Osteoblast (primary cell): ENCODE results near the gene C5AR2. TPM values are rescaled to one million over a fixed set of nuclear protein-coding genes. Genes with fewer than 3 reads are reported as not detected.

Experiments
- DNase-seq: peaks from one replicate; pipeline ENCODE4 v3.0.0; 2011; ENCODE audit warnings: low spot score, mixed read lengths; ENCODE audit not compliant: insufficient read length; ENCODE audit errors: missing footprints
- H2AFZ ChIP-seq: 2 replicates; pipeline ENCODE4 v1.6.0; 2011; ENCODE audit warnings: mild to moderate bottlenecking, low read length
- H3K27ac ChIP-seq: 2 replicates; pipeline ENCODE4 v1.5.1; 2011; ENCODE audit warnings: mild to moderate bottlenecking, low read depth, low read length, moderate library complexity
- H3K27me3 ChIP-seq: 2 replicates; pipeline ENCODE4 v1.6.0; 2012; ENCODE audit warnings: mild to moderate bottlenecking, control low read depth, inconsistent platforms, low read length, moderate library complexity; ENCODE audit not compliant: insufficient read depth
- H3K36me3 ChIP-seq: 2 replicates; pipeline ENCODE4 v1.5.1; 2011; ENCODE audit warnings: mild to moderate bottlenecking, low read length, control low read depth, moderate library complexity; ENCODE audit not compliant: insufficient read depth
- H3K4me1 ChIP-seq: 2 replicates; pipeline ENCODE4 v1.5.1; 2011; ENCODE audit warnings: mild to moderate bottlenecking, low read length, control low read depth, moderate library complexity; ENCODE audit not compliant: insufficient read depth
- H3K4me2 ChIP-seq: 2 replicates; pipeline ENCODE4 v1.6.0; 2011; ENCODE audit warnings: mild to moderate bottlenecking, low read length; ENCODE audit not compliant: insufficient read depth
- H3K4me3 ChIP-seq: fragments of 200-600 bp; sonication (generic); 3 replicates; pipeline ENCODE4 v1.5.1; 2012; ENCODE audit warnings: mild to moderate bottlenecking, low read length, inconsistent platforms; ENCODE audit not compliant: insufficient read depth
- H3K79me2 ChIP-seq: 2 replicates; pipeline ENCODE4 v1.6.0; 2012; ENCODE audit warnings: mild to moderate bottlenecking, low read length, control low read depth, inconsistent platforms; ENCODE audit not compliant: insufficient read depth
- H3K9me3 ChIP-seq: 2 replicates; pipeline ENCODE4 v1.5.1; 2011; ENCODE audit warnings: low read depth, low read length, control low read depth
- H4K20me1 ChIP-seq: 2 replicates; pipeline ENCODE4 v1.6.0; 2012; ENCODE audit warnings: mild to moderate bottlenecking, low read length, control low read depth; ENCODE audit not compliant: insufficient read depth
- total RNA-seq: library from RNA; depleted of rRNA; stranded (reverse); fragments of >200 nt; gene quantifications from 2 replicates; pipeline ENCODE4 v1.2.3, GENCODE V29; 2012
- TF ChIP-seq, protein P1 (sequence below): IDR thresholded peaks from 2 replicates; pipeline ENCODE4 v1.5.1; 2011; ENCODE audit warnings: mild to moderate bottlenecking, low read depth, low read length, moderate library complexity; ENCODE audit errors: extremely low read depth

Gene C5AR2
- total RNA-seq, 1 donor: 2.5 TPM

DNA sequence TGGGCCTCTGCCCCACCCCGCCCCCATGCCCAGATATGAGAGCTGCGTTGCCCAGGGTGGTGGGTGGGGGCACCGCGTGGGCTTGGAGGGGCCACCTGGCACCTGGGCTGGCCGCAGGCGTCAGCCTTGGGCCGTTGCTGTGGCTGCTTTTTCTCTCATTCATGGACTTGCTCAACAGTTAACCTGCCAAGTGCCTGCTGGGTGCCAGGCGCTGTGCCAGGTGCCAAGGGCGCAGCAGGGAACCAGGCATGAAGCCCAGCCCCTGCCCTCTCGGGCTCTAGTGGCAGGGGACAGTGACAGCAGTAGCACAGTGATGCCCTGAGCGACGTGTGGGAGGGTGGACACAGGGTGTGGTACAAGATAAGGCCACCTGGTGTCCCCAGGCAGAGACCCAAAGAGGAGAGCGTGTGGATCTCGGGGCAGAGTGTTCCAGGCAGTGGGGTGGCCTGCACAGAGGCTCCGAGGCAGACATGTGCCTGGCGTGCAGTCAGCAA is 45.3 kb downstream of the C5AR2 start:
- H3K36me3 ChIP-seq: peaks cover 61% of the 10 kb centered on the region

DNA sequence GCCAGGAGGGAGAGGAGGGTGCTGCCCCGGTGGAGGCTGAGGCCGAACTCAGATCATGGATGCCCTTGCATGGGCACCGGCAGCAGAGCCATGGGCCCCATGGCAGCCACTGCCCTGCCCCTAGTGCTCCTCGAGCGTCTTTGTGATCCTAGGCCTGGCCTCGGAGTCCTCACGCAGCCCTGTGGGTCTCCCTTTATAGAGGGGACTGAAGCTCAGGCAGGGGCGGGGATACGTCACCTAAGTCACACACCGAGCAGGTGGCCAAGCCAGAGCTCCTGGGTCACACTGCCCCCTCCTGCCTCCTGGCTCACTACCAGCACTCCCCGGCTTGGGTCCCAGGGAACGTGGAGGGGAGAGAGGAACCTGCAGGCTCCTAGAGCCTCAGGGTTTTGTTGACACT is 45.8 kb downstream of the C5AR2 start:
- H3K4me3 ChIP-seq: no peak overlapping the region

More for the DNA sequence above, 45.3 kb downstream of the C5AR2 start:
- no peak overlapping the region for H2AFZ ChIP-seq
- H3K9me3 ChIP-seq: no peaks in the 10 kb centered on the region
- no peaks in the 10 kb centered on the region for H4K20me1 ChIP-seq
- DNase-seq: peak; percentile 83
- no peaks in the 10 kb centered on the region for H3K4me1 ChIP-seq
- H3K27ac ChIP-seq: no peak overlapping the region
- no peaks in the 10 kb centered on the region for H3K27me3 ChIP-seq
- H3K79me2 ChIP-seq: no peaks in the 10 kb centered on the region
- no peak overlapping the region for H3K4me3 ChIP-seq
- TF ChIP-seq, protein P1, sequence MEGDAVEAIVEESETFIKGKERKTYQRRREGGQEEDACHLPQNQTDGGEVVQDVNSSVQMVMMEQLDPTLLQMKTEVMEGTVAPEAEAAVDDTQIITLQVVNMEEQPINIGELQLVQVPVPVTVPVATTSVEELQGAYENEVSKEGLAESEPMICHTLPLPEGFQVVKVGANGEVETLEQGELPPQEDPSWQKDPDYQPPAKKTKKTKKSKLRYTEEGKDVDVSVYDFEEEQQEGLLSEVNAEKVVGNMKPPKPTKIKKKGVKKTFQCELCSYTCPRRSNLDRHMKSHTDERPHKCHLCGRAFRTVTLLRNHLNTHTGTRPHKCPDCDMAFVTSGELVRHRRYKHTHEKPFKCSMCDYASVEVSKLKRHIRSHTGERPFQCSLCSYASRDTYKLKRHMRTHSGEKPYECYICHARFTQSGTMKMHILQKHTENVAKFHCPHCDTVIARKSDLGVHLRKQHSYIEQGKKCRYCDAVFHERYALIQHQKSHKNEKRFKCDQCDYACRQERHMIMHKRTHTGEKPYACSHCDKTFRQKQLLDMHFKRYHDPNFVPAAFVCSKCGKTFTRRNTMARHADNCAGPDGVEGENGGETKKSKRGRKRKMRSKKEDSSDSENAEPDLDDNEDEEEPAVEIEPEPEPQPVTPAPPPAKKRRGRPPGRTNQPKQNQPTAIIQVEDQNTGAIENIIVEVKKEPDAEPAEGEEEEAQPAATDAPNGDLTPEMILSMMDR: no peak
- no peak overlapping the region for H3K4me2 ChIP-seq

DNA sequence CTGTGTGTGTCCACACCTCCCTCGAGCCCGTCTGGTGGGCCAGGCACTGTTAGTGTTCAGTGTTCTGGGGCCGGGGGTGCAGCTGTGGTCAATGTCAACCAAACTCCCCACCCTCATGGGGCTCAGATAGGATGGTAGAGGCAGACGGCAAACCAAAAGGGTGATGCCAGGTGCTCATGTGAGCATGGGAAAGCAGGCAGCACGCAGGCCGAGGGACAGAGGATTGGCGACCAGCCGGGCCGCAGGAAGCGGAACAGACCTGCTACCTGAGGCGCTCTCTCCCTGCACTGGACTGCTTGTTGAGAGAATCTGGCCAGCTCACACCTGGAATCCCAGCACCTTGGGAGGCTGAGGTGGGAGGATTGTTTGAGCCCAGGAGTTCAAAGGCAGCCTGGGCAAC is 46.3 kb downstream of the C5AR2 start:
- TF ChIP-seq, protein P1: no peak
- H2AFZ ChIP-seq: no peak overlapping the region
- no peak overlapping the region for H3K27ac ChIP-seq
- DNase-seq: peak; percentile 66
- H3K9me3 ChIP-seq: no peaks in the 10 kb centered on the region
- H3K4me1 ChIP-seq: peaks cover under 1% of the 10 kb centered on the region
- no peaks in the 10 kb centered on the region for H4K20me1 ChIP-seq
- no peaks in the 10 kb centered on the region for H3K79me2 ChIP-seq
- H3K4me2 ChIP-seq: no peak overlapping the region
- no peak overlapping the region for H3K4me3 ChIP-seq
- no peaks in the 10 kb centered on the region for H3K27me3 ChIP-seq
- H3K36me3 ChIP-seq: peaks cover 60% of the 10 kb centered on the region

More for the DNA sequence above, 45.8 kb downstream of the C5AR2 start:
- peak; percentile 77 for DNase-seq
- no peaks in the 10 kb centered on the region for H3K9me3 ChIP-seq
- H4K20me1 ChIP-seq: no peaks in the 10 kb centered on the region
- TF ChIP-seq, protein P1: no peak
- H2AFZ ChIP-seq: no peak overlapping the region
- peaks cover 63% of the 10 kb centered on the region for H3K36me3 ChIP-seq
- no peak overlapping the region for H3K4me2 ChIP-seq
- H3K4me1 ChIP-seq: no peaks in the 10 kb centered on the region
- no peak overlapping the region for H3K27ac ChIP-seq
- no peaks in the 10 kb centered on the region for H3K79me2 ChIP-seq
- H3K27me3 ChIP-seq: no peaks in the 10 kb centered on the region

DNA sequence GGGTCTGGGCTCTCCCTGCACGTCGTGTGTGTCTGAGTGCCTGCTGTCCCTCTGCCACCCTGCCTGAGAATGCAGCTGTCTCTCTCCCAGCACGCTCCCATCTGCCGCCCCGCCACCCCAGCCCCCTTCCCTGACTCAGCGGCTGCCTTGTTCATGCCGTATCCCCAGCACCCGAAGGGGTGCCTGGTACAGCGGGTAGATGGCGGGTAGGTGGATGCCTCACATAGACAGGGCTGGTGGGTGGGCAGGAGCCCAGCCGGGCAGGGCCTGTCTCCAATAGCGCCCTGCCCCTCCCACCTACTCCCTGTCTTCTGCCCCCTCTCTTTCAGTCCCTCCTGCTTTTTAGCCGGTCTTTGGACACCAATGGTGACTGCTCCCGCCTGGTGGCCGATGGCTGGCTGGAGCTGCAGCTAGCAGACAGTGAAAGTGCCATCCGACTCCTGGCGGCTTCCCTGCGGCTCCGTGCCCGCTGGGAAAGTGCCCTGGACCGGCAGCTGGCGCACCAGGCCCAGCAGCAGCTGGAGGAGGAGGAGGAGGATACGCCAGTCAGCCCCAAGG is 47.5 kb downstream of the C5AR2 start:
- Histone ChIP-seq H3K27me3 (no peaks in the 10 kb centered on the region), H3K9me3 (no peaks in the 10 kb centered on the region), H2AFZ (no peak overlapping the region), H3K4me2 (no peak overlapping the region), H3K4me1 (peaks cover 6% of the 10 kb centered on the region), H3K79me2 (no peaks in the 10 kb centered on the region), H4K20me1 (no peaks in the 10 kb centered on the region), H3K4me3 (no peak overlapping the region), H3K36me3 (peaks cover 57% of the 10 kb centered on the region), H3K27ac (no peak overlapping the region)
- peak; percentile 62 for DNase-seq
- TF ChIP-seq, protein P1: no peak
